ENCODE data around the gene CLEC16A.

CLEC16A gene

GRCh38 chr16:11029948-11030347 lies 85.6 kb downstream of the CLEC16A start:
- Mint-ChIP-seq H3K27ac (no peak overlapping the region), H3K27me3 (no peaks in the 10 kb centered on the region), H3K9me3 (peaks cover 26% of the 10 kb centered on the region), H3K4me3 (no peak overlapping the region), H3K4me1 (ENCODE audit: low read depth) (peaks cover 39% of the 10 kb centered on the region), H3K36me3 (ENCODE audit: low read depth) (peaks cover 100% of the 10 kb centered on the region)
- no peak for DNase-seq

- no peaks in the 10 kb centered on the region for H3K27me3 Mint-ChIP-seq
- H3K4me3 Mint-ChIP-seq, result no peak overlapping the region
- H3K36me3 Mint-ChIP-seq (ENCODE audit: low read depth), result peaks cover 100% of the 10 kb centered on the region
- no peak for DNase-seq
- H3K9me3 Mint-ChIP-seq, result peaks cover 22% of the 10 kb centered on the region
- peaks cover 29% of the 10 kb centered on the region for H3K4me1 Mint-ChIP-seq (ENCODE audit: low read depth)
- H3K27ac Mint-ChIP-seq, result no peak overlapping the region
Measured at GRCh38 chr16:11030990-11031510, 86.7 kb downstream of the CLEC16A start.

- Mint-ChIP-seq H3K4me3 (no peak overlapping the region), H3K9me3 (peaks cover 14% of the 10 kb centered on the region), H3K36me3 (ENCODE audit: low read depth) (peaks cover 100% of the 10 kb centered on the region), H3K27ac (peak overlapping the region; percentile 10), H3K27me3 (no peaks in the 10 kb centered on the region), H3K4me1 (ENCODE audit: low read depth) (peaks cover 29% of the 10 kb centered on the region)
- no peak for DNase-seq
Measured at GRCh38 chr16:11032000-11032921, 87.9 kb downstream of the CLEC16A start.

- Mint-ChIP-seq H3K9me3 (peaks cover 10% of the 10 kb centered on the region), H3K27me3 (no peaks in the 10 kb centered on the region), H3K36me3 (ENCODE audit: low read depth) (peaks cover 99% of the 10 kb centered on the region), H3K27ac (peak overlapping the region; percentile 10), H3K4me3 (no peak overlapping the region), H3K4me1 (ENCODE audit: low read depth) (peaks cover 29% of the 10 kb centered on the region)
- no peak for DNase-seq
Measured at GRCh38 chr16:11032922-11033291, 88.5 kb downstream of the CLEC16A start.

- no peak for DNase-seq
- H3K4me3 Mint-ChIP-seq, result no peak overlapping the region
- peaks cover 29% of the 10 kb centered on the region for H3K4me1 Mint-ChIP-seq (ENCODE audit: low read depth)
- peaks cover 7% of the 10 kb centered on the region for H3K9me3 Mint-ChIP-seq
- H3K27ac Mint-ChIP-seq, result peak overlapping the region; percentile 7
- no peaks in the 10 kb centered on the region for H3K27me3 Mint-ChIP-seq
- H3K36me3 Mint-ChIP-seq (ENCODE audit: low read depth), result peaks cover 97% of the 10 kb centered on the region
Measured at GRCh38 chr16:11033629-11034420, 89.5 kb downstream of the CLEC16A start.

GRCh38 chr16:11034481-11034931 lies 90.1 kb downstream of the CLEC16A start:
- Mint-ChIP-seq H3K4me1 (ENCODE audit: low read depth) (peaks cover 28% of the 10 kb centered on the region), H3K9me3 (peaks cover under 1% of the 10 kb centered on the region), H3K27ac (peak overlapping the region; percentile 7), H3K27me3 (no peaks in the 10 kb centered on the region), H3K36me3 (ENCODE audit: low read depth) (peaks cover 96% of the 10 kb centered on the region), H3K4me3 (no peak overlapping the region)
- no peak for DNase-seq

GRCh38 chr16:11035096-11035495 lies 90.7 kb downstream of the CLEC16A start:
- Mint-ChIP-seq H3K27ac (peak overlapping the region; percentile 55), H3K27me3 (no peaks in the 10 kb centered on the region), H3K4me3 (no peak overlapping the region), H3K4me1 (ENCODE audit: low read depth) (peaks cover 23% of the 10 kb centered on the region), H3K36me3 (ENCODE audit: low read depth) (peaks cover 96% of the 10 kb centered on the region), H3K9me3 (no peaks in the 10 kb centered on the region)
- no peak for DNase-seq

- H3K36me3 Mint-ChIP-seq (ENCODE audit: low read depth), result peaks cover 95% of the 10 kb centered on the region
Measured at GRCh38 chr16:11036040-11036439, 91.7 kb downstream of the CLEC16A start.

GRCh38 chr16:11036868-11037410 lies 92.6 kb downstream of the CLEC16A start:
- Mint-ChIP-seq H3K27ac (no peak overlapping the region), H3K36me3 (ENCODE audit: low read depth) (peaks cover 95% of the 10 kb centered on the region), H3K4me1 (ENCODE audit: low read depth) (peaks cover 22% of the 10 kb centered on the region), H3K4me3 (no peak overlapping the region), H3K9me3 (no peaks in the 10 kb centered on the region), H3K27me3 (no peaks in the 10 kb centered on the region)
- no peak for DNase-seq

More at GRCh38 chr16:11036040-11036439, 91.7 kb downstream of the CLEC16A start:
- Mint-ChIP-seq H3K4me3 (no peak overlapping the region), H3K4me1 (ENCODE audit: low read depth) (peaks cover 23% of the 10 kb centered on the region), H3K27me3 (no peaks in the 10 kb centered on the region), H3K9me3 (no peaks in the 10 kb centered on the region), H3K27ac (no peak overlapping the region)
- DNase-seq, result no peak

- Mint-ChIP-seq H3K4me3 (no peak overlapping the region), H3K27me3 (no peaks in the 10 kb centered on the region), H3K9me3 (no peaks in the 10 kb centered on the region), H3K36me3 (ENCODE audit: low read depth) (peaks cover 91% of the 10 kb centered on the region), H3K27ac (no peak overlapping the region), H3K4me1 (ENCODE audit: low read depth) (peaks cover 11% of the 10 kb centered on the region)
- no peak for DNase-seq
Measured at GRCh38 chr16:11038305-11038704, 93.9 kb downstream of the CLEC16A start.

GRCh38 chr16:11038777-11039176 lies 94.4 kb downstream of the CLEC16A start:
- H3K4me3 Mint-ChIP-seq, result no peak overlapping the region
- no peaks in the 10 kb centered on the region for H3K9me3 Mint-ChIP-seq
- peak; percentile 1 for DNase-seq
- H3K36me3 Mint-ChIP-seq (ENCODE audit: low read depth), result peaks cover 91% of the 10 kb centered on the region
- peak overlapping the region; percentile 50 for H3K27ac Mint-ChIP-seq
- peaks cover 11% of the 10 kb centered on the region for H3K4me1 Mint-ChIP-seq (ENCODE audit: low read depth)
- no peaks in the 10 kb centered on the region for H3K27me3 Mint-ChIP-seq

- H3K36me3 Mint-ChIP-seq (ENCODE audit: low read depth), result peaks cover 90% of the 10 kb centered on the region
- H3K4me1 Mint-ChIP-seq (ENCODE audit: low read depth), result peaks cover 1% of the 10 kb centered on the region
- H3K9me3 Mint-ChIP-seq, result no peaks in the 10 kb centered on the region
- H3K4me3 Mint-ChIP-seq, result no peak overlapping the region
- peak; percentile 18 for DNase-seq
- no peak overlapping the region for H3K27ac Mint-ChIP-seq
- no peaks in the 10 kb centered on the region for H3K27me3 Mint-ChIP-seq
Measured at GRCh38 chr16:11039726-11040125, 95.4 kb downstream of the CLEC16A start.

- DNase-seq, result peak; percentile 11
- no peaks in the 10 kb centered on the region for H3K9me3 Mint-ChIP-seq
- H3K36me3 Mint-ChIP-seq (ENCODE audit: low read depth), result peaks cover 90% of the 10 kb centered on the region
- no peak overlapping the region for H3K27ac Mint-ChIP-seq
- H3K4me1 Mint-ChIP-seq (ENCODE audit: low read depth), result peaks cover 14% of the 10 kb centered on the region
- H3K4me3 Mint-ChIP-seq, result no peak overlapping the region
- H3K27me3 Mint-ChIP-seq, result no peaks in the 10 kb centered on the region
Measured at GRCh38 chr16:11042191-11042590, 97.8 kb downstream of the CLEC16A start.

GRCh38 chr16:11045441-11045840 lies 101.1 kb downstream of the CLEC16A start:
- Mint-ChIP-seq H3K36me3 (ENCODE audit: low read depth) (peaks cover 93% of the 10 kb centered on the region), H3K9me3 (no peaks in the 10 kb centered on the region), H3K27me3 (no peaks in the 10 kb centered on the region), H3K4me3 (no peak overlapping the region), H3K4me1 (ENCODE audit: low read depth) (peaks cover 41% of the 10 kb centered on the region), H3K27ac (no peak overlapping the region)
- no peak for DNase-seq

Measured in activated T-cell treated with anti-CD3 and anti-CD28 coated beads, Interleukin-2, amount 50 U/mL, for 24 hours (primary cell).